Posterior vena cava (tissue), 2 donors: ENCODE results near the gene MGAT5B. TPM values are rescaled to one million over a fixed set of nuclear protein-coding genes. Genes with fewer than 3 reads are reported as not detected.
"Not testable (repeated sequence)": the region's sequence is repeated elsewhere in the genome, so short reads cannot be mapped to it uniquely, and the experiment has no call there.

Experiments
- DNase-seq: peaks from one replicate; pipeline ENCODE4 v3.0.0-alpha.2; 2020; ENCODE audit warnings: low spot score
- intact Hi-C, 2 donors: fragments of 100-400 bp; cut with DNase I; formaldehyde crosslinking; loops; one replicate each; pipeline versions ENCODE4 v1.14.1 to v1.14.2; 2022 to 2023
- total RNA-seq, 2 donors: library from RNA; stranded (reverse); fragmentation: NEBNext Ultra II Directional; extraction: Animal tissue kit (Norgen Biotek cat#: 25700); gene quantifications; one replicate each; pipeline ENCODE4 v1.2.1, GENCODE V29; 2021
- donor health status: DM: yes; HTN: yes; CAD: no.
- donor health status: DM: yes; HTN: yes; CAD: no.

Gene MGAT5B
- total RNA-seq, 2 donors from 2014 or later, result 0.19 to 0.88 TPM

GRCh38 chr17:76956846-76957540 lies 88.8 kb downstream of the MGAT5B start:
- no peak for DNase-seq
- intact Hi-C loops, result no loop called here

GRCh38 chr17:76957678-76958464 lies 89.7 kb downstream of the MGAT5B start:
- DNase-seq, result no peak
- intact Hi-C loops, result no loop called here

- intact Hi-C loops, result no loop called here
- no peak for DNase-seq
Measured at GRCh38 chr17:76958974-76959373, 90.8 kb downstream of the MGAT5B start.

GRCh38 chr17:76961869-76962268 lies 93.7 kb downstream of the MGAT5B start:
- intact Hi-C loops, result no loop called here
- DNase-seq, result no peak

- intact Hi-C loops, result no loop called here
- DNase-seq, result no peak
Measured at GRCh38 chr17:76962858-76963257, 94.7 kb downstream of the MGAT5B start.

GRCh38 chr17:76966016-76966415 lies 97.8 kb downstream of the MGAT5B start:
- no peak for DNase-seq
- intact Hi-C loops, result no loop called here

- DNase-seq, result no peak
- intact Hi-C loops, result no loop called here
Measured at GRCh38 chr17:76966486-76967181, 98.4 kb downstream of the MGAT5B start.

GRCh38 chr17:76967762-76968161 lies 99.6 kb downstream of the MGAT5B start:
- intact Hi-C loops, result no loop called here
- DNase-seq, result no peak

- intact Hi-C loops, result no loop called here
Measured at GRCh38 chr17:76968707-76969597, 100.7 kb downstream of the MGAT5B start.

GRCh38 chr17:76969598-76970172 lies 101.5 kb downstream of the MGAT5B start:
- intact Hi-C loops, result no loop called here
- DNase-seq, result no peak

More at GRCh38 chr17:76968707-76969597, 100.7 kb downstream of the MGAT5B start:
- DNase-seq, result no peak

- DNase-seq, intact Hi-C loops: not testable (repeated sequence)
Measured at GRCh38 chr17:76970228-76970627, 102.0 kb downstream of the MGAT5B start.

GRCh38 chr17:76972046-76972641 lies 103.9 kb downstream of the MGAT5B start:
- intact Hi-C loops, result no loop called here
- DNase-seq, result no peak

- no peak for DNase-seq
- intact Hi-C loops, result no loop called here
Measured at GRCh38 chr17:76973040-76973439, 104.8 kb downstream of the MGAT5B start.

- DNase-seq, result no peak
- intact Hi-C loops, result no loop called here
Measured at GRCh38 chr17:76974721-76975120, 106.5 kb downstream of the MGAT5B start.

- intact Hi-C loops, DNase-seq: not testable (repeated sequence)
Measured at GRCh38 chr17:76978050-76978449, 109.8 kb downstream of the MGAT5B start.

- DNase-seq, result no peak
- intact Hi-C loops, result no loop called here
Measured at GRCh38 chr17:76981545-76982295, 113.5 kb downstream of the MGAT5B start.

- intact Hi-C loops, result loop anchor here in 1 of 2 donors (1.0 kb wide), 1 partner anchor 55 kb away; no protein-coding TSS in a partner anchor
- no peak for DNase-seq
Measured at GRCh38 chr17:76982408-76983074, 114.3 kb downstream of the MGAT5B start.
